ENCODE data around the gene RALGAPB.

Gene RALGAPB

GRCh38 chr20:38583306-38583705, 110.7 kb downstream of the RALGAPB start:
- no peak overlapping the region for H3K4me3 ChIP-seq (replicated peaks; ENCODE audit: low read depth, low read length)
- DNase-seq (ENCODE audit: low read depth) = no peak
- no peak for TF ChIP-seq CTCF (IDR thresholded peaks at IDR 0.05; ENCODE audit: low read length, missing control alignments)

GRCh38 chr20:38584099-38584763, 111.6 kb downstream of the RALGAPB start:
- H3K4me3 ChIP-seq (replicated peaks; ENCODE audit: low read depth, low read length) = no peak overlapping the region
- DNase-seq (ENCODE audit: low read depth) = no peak
- no peak for TF ChIP-seq CTCF (IDR thresholded peaks at IDR 0.05; ENCODE audit: low read length, missing control alignments)

- H3K4me3 ChIP-seq (replicated peaks; ENCODE audit: low read depth, low read length) = no peak overlapping the region
- no peak for DNase-seq (ENCODE audit: low read depth)
- no peak for TF ChIP-seq CTCF (IDR thresholded peaks at IDR 0.05; ENCODE audit: low read length, missing control alignments)
These were observed 112.9 kb downstream of the RALGAPB start for GRCh38 chr20:38585404-38586180.

GRCh38 chr20:38586181-38586525, 113.5 kb downstream of the RALGAPB start:
- no peak overlapping the region for H3K4me3 ChIP-seq (replicated peaks; ENCODE audit: low read depth, low read length)
- DNase-seq (ENCODE audit: low read depth) = no peak
- no peak for TF ChIP-seq CTCF (IDR thresholded peaks at IDR 0.05; ENCODE audit: low read length, missing control alignments)

GRCh38 chr20:38588303-38588702, 115.7 kb downstream of the RALGAPB start:
- TF ChIP-seq CTCF (IDR thresholded peaks at IDR 0.05; ENCODE audit: low read length, missing control alignments) = no peak
- DNase-seq (ENCODE audit: low read depth) = no peak
- H3K4me3 ChIP-seq (replicated peaks; ENCODE audit: low read depth, low read length) = no peak overlapping the region

- no peak for TF ChIP-seq CTCF (IDR thresholded peaks at IDR 0.05; ENCODE audit: low read length, missing control alignments)
- no peak overlapping the region for H3K4me3 ChIP-seq (replicated peaks; ENCODE audit: low read depth, low read length)
- DNase-seq (ENCODE audit: low read depth) = no peak
These were observed 116.7 kb downstream of the RALGAPB start for GRCh38 chr20:38589351-38589750.

Measured in fibroblast of pulmonary artery (primary cell).